GM23338 (cell line): ENCODE data around the gene NEK11. TPM values are rescaled to one million over a fixed set of nuclear protein-coding genes. Genes with fewer than 3 reads are reported as not detected.

Source experiments
- ATAC-seq: fragments of 200-7000 bp; cut with Tn5 transposase; 3 replicates; pipeline ENCODE4 v1.9.1; 2020
- DNase-seq: peaks from one replicate; pipeline ENCODE4 v3.0.0-alpha.2; 2015; ENCODE audit warnings: low spot score
- H2AFZ ChIP-seq: fragments of 200-600 bp; sonication (generic); 2 replicates; pipeline ENCODE4 v1.8.0; 2016; ENCODE audit warnings: antibody characterized with exemption, mild to moderate bottlenecking, moderate library complexity
- H3F3A ChIP-seq: fragments of 200-600 bp; sonication (generic); replicated peaks from 2 replicates; pipeline ENCODE4 v1.8.0; 2017; ENCODE audit warnings: antibody characterized with exemption, mixed run types, low read depth
- H3K27ac ChIP-seq: fragments of 200-600 bp; sonication (generic); 2 replicates; pipeline ENCODE4 v1.6.1; 2016; ENCODE audit warnings: low read depth
- H3K27me3 ChIP-seq: fragments of 200-600 bp; sonication (generic); 2 replicates; pipeline ENCODE4 v1.8.0; 2016; ENCODE audit warnings: mild to moderate bottlenecking, mixed run types, moderate library complexity; ENCODE audit not compliant: insufficient read depth
- H3K36me3 ChIP-seq: fragments of 200-600 bp; sonication (generic); 2 replicates; pipeline ENCODE4 v1.8.0; 2016; ENCODE audit warnings: mild to moderate bottlenecking; ENCODE audit not compliant: insufficient read depth
- H3K4me1 ChIP-seq: fragments of 200-600 bp; sonication (generic); 2 replicates; pipeline ENCODE4 v1.8.0; 2016; ENCODE audit warnings: mild to moderate bottlenecking, moderate library complexity; ENCODE audit not compliant: insufficient read depth
- H3K4me2 ChIP-seq: fragments of 200-600 bp; sonication (generic); 2 replicates; pipeline ENCODE4 v1.7.1; 2017; ENCODE audit warnings: mixed run types
- H3K4me3 ChIP-seq: fragments of 200-600 bp; sonication (generic); 2 replicates; pipeline ENCODE4 v1.6.1; 2016; ENCODE audit warnings: mixed run types
- H3K79me2 ChIP-seq: fragments of 200-600 bp; sonication (generic); replicated peaks from 2 replicates; pipeline ENCODE4 v1.8.0; 2017; ENCODE audit warnings: mild to moderate bottlenecking; ENCODE audit not compliant: insufficient read depth
- H3K9me2 ChIP-seq: fragments of 200-600 bp; sonication (generic); 2 replicates; pipeline ENCODE4 v1.8.0; 2017; ENCODE audit not compliant: insufficient read depth
- H4K20me1 ChIP-seq: fragments of 200-600 bp; sonication (generic); replicated peaks from 2 replicates; pipeline ENCODE4 v1.8.0; 2017; ENCODE audit warnings: mild to moderate bottlenecking; ENCODE audit not compliant: insufficient read depth
- H3K27ac Mint-ChIP-seq: 2 replicates; pipeline ENCODE4 v1.8.0; 2020; ENCODE audit warnings: inconsistent platforms, mild to moderate bottlenecking, moderate library complexity, mixed read lengths
- H3K27me3 Mint-ChIP-seq: 3 replicates; pipeline ENCODE4 v1.8.0; 2022; ENCODE audit warnings: low read depth, mild to moderate bottlenecking, moderate library complexity, mixed read lengths, inconsistent platforms; ENCODE audit not compliant: insufficient read depth, poor library complexity
- H3K36me3 Mint-ChIP-seq: 3 replicates; pipeline ENCODE4 v1.8.0; 2021; ENCODE audit warnings: low read depth, mild to moderate bottlenecking, inconsistent platforms, moderate library complexity, mixed read lengths
- H3K4me1 Mint-ChIP-seq: 3 replicates; pipeline ENCODE4 v1.8.0; 2020; ENCODE audit warnings: mild to moderate bottlenecking, inconsistent platforms, mixed read lengths
- H3K4me3 Mint-ChIP-seq: 3 replicates; pipeline ENCODE4 v1.8.0; 2021; ENCODE audit warnings: moderate library complexity, mild to moderate bottlenecking, inconsistent platforms, mixed read lengths
- H3K9me3 Mint-ChIP-seq: 3 replicates; pipeline ENCODE4 v1.8.0; 2020; ENCODE audit warnings: moderate library complexity, mild to moderate bottlenecking, inconsistent platforms, mixed read lengths
- CREB1 ChIP-seq: fragments of 250-450 bp; sonication (Bioruptor Pico); IDR thresholded peaks from 2 replicates; pipeline ENCODE4 v1.5.0; 2020; ENCODE audit warnings: low read depth, mild to moderate bottlenecking, moderate library complexity
- CTCF ChIP-seq, 2 experiments: fragments of 200-600 bp in 1 of 2; sonication (generic) in 1 of 2; conservative IDR thresholded peaks; 2 replicates each; pipeline versions ENCODE4 v1.5.1 to v1.6.1; 2016 to 2017; ENCODE audit warnings: antibody characterized with exemption in 2 of 2, low read depth in 2 of 2, mild to moderate bottlenecking in 2 of 2, moderate library complexity in 1 of 2
- ETS1 ChIP-seq: IDR thresholded peaks from 2 replicates; pipeline ENCODE4 v1.6.1; 2016; ENCODE audit warnings: antibody characterized with exemption
- EZH2 ChIP-seq: fragments of 200-600 bp; sonication (generic); IDR thresholded peaks from one replicate; pipeline ENCODE4 v1.8.0; 2017; ENCODE audit warnings: antibody characterized with exemption, mild to moderate bottlenecking, low read depth; ENCODE audit not compliant: unreplicated experiment
- EZH2phosphoT487 ChIP-seq: fragments of 200-600 bp; sonication (generic); IDR thresholded peaks from one replicate; pipeline ENCODE4 v1.8.1; 2018; ENCODE audit warnings: antibody characterized with exemption; ENCODE audit not compliant: unreplicated experiment
- JUNB ChIP-seq: IDR thresholded peaks from one replicate; pipeline ENCODE4 v1.6.1; 2016; ENCODE audit warnings: antibody characterized with exemption; ENCODE audit not compliant: unreplicated experiment
- NANOG ChIP-seq: IDR thresholded peaks from 2 replicates; pipeline ENCODE4 v1.6.1; 2016; ENCODE audit warnings: antibody characterized with exemption, borderline replicate concordance
- POLR2AphosphoS5 ChIP-seq: IDR thresholded peaks from 2 replicates; pipeline ENCODE4 v1.6.1; 2016; ENCODE audit warnings: antibody characterized with exemption, low read depth
- REST ChIP-seq: IDR thresholded peaks from one replicate; pipeline ENCODE4 v1.6.1; 2018; ENCODE audit warnings: antibody characterized with exemption; ENCODE audit not compliant: unreplicated experiment
- STAT1 ChIP-seq: IDR thresholded peaks from one replicate; pipeline ENCODE4 v1.6.1; 2016; ENCODE audit warnings: antibody characterized with exemption; ENCODE audit not compliant: unreplicated experiment
- ZNF114 ChIP-seq: fragments of 250-450 bp; sonication (Bioruptor Pico); IDR thresholded peaks from 2 replicates; pipeline ENCODE4 v1.5.0; 2020; ENCODE audit warnings: mild to moderate bottlenecking, moderate library complexity
- ZNF331 ChIP-seq: fragments of 250-450 bp; sonication (Bioruptor Pico); IDR thresholded peaks from 2 replicates; pipeline ENCODE4 v1.5.0; 2020; ENCODE audit warnings: low read depth, mild to moderate bottlenecking, moderate library complexity
- ZNF462 ChIP-seq: fragments of 250-450 bp; sonication (Bioruptor Pico); IDR thresholded peaks from 2 replicates; pipeline ENCODE4 v1.5.0; 2020; ENCODE audit warnings: mild to moderate bottlenecking, moderate library complexity
- polyA plus RNA-seq: library from polyadenylated mRNA; unstranded; fragments of >200 nt; fragmentation: Nextera tagmentation; extraction: Ambion mirVana; gene quantifications from 2 replicates; pipeline ENCODE4 v1.2.1, GENCODE V29; 2016
- total RNA-seq: library from RNA; depleted of rRNA; stranded (reverse); fragments of >200 nt; shearing (Covaris generic); gene quantifications from 2 replicates; pipeline ENCODE4 v1.2.3, GENCODE V29; 2014

The NEK11 gene
- total and polyA plus RNA-seq, 2 experiments from 2014 or later: 0.80 to 1.1 TPM

GRCh38 chr3:131349454-131349853 is 322.8 kb downstream of the NEK11 start:
- TF ChIP-seq POLR2AphosphoS5 (no peak), NANOG (no peak), ETS1 (no peak), CTCF (conservative IDR thresholded peaks at IDR 0.05; ENCODE audit: low read depth in 2 of 2) (no peak), CREB1 (CRISPR knock-in tag) (no peak), JUNB (no peak), EZH2 (no peak), STAT1 (no peak), ZNF462 (no peak), REST (no peak), ZNF114 (CRISPR knock-in tag) (no peak), ZNF331 (CRISPR knock-in tag) (no peak), EZH2phosphoT487 (no peak)
- no peak overlapping the region for H2AFZ ChIP-seq
- Mint-ChIP-seq H3K9me3 (peaks cover 8% of the 10 kb centered on the region), H3K4me3 (no peak overlapping the region), H3K4me1 (peaks cover 31% of the 10 kb centered on the region), H3K27me3 (no peaks in the 10 kb centered on the region), H3K36me3 (peaks cover 1% of the 10 kb centered on the region), H3K27ac (no peak overlapping the region)
- no peaks in the 10 kb centered on the region for H3F3A ChIP-seq
- H4K20me1 ChIP-seq: no peaks in the 10 kb centered on the region
- H3K27ac ChIP-seq: no peak overlapping the region
- H3K4me1 ChIP-seq: peaks cover 19% of the 10 kb centered on the region
- DNase-seq (no peak), ATAC-seq (no peak)
- H3K4me2 ChIP-seq: no peak overlapping the region
- H3K27me3 ChIP-seq: no peaks in the 10 kb centered on the region
- no peak overlapping the region for H3K4me3 ChIP-seq
- no peaks in the 10 kb centered on the region for H3K36me3 ChIP-seq
- H3K9me2 ChIP-seq: 0 out of 2 replicates have a peak, but pooled peaks cover 4% of the 10 kb centered on the region
- H3K79me2 ChIP-seq: no peaks in the 10 kb centered on the region
